Sciatic nerve (tissue), 2 donors: ENCODE measurements around the gene CYSRT1. TPM values are rescaled to one million over a fixed set of nuclear protein-coding genes. Genes with fewer than 3 reads are reported as not detected.
"Not testable (repeated sequence)": the region's sequence is repeated elsewhere in the genome, so short reads cannot be mapped to it uniquely, and the experiment has no call there.

ENCODE experiments used
- ATAC-seq: fragments of 200-7000 bp; cut with Tn5 transposase; one replicate; pipeline ENCODE4 v1.9.1; 2020; ENCODE audit warnings: mild to moderate bottlenecking, moderate library complexity
- DNase-seq: peaks from one replicate; pipeline ENCODE4 v3.0.0-alpha.2; 2020; ENCODE audit warnings: low spot score
- intact Hi-C: fragments of 100-400 bp; cut with DNase I; formaldehyde crosslinking; loops from one replicate; pipeline ENCODE4 v1.14.2; 2022
- total RNA-seq: library from RNA; stranded (reverse); fragmentation: NEBNext Ultra II Directional; extraction: Animal tissue kit (Norgen Biotek cat#: 25700); gene quantifications from one replicate; pipeline ENCODE4 v1.2.1, GENCODE V29; 2021
- donor health status: DM: no; HTN: no; CAD: no.
- donor health status: DM: no; HTN: no; CAD: no.

Gene CYSRT1
- total RNA-seq, 1 donor from 2014 or later: not detected

DNA sequence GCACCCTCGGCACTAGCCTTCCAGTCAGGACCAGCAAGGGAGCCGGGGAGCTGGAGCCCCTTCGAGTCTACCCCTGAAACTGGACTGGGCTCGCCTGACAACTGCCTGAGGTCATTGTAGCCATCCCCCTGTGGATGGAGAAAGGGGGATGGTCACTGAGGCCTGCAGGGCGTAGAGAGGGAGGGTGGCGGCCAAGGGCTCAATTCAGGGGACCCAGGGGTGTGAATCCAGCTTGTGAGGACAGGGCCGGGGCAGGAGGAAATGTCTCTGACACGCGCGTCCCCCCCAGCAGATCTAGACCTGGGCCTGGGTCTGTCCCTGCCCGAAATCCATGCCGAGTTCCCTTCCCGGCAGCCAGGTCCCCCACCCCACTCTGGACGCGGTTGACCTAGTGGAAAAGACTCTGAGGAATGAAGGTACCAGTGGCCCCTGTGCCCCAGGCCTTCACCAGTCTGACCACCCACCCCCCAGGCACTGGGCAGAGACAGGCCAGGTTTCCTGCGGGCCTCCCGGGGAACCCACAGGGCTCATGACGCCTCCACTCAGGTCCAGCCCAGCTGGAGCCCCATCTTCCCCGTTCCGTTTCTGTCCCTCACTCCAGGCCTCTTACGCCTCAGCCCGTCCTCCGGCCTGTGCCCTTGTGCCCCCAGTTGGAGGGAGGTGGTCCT, 6.5 kb downstream of the CYSRT1 start:
- no peak for ATAC-seq
- intact Hi-C loops: loop anchor here (5.0 to 10.0 kb wide), 2 partner anchors 47 to 109 kb away; partner anchors contain the start of genes ANAPC2 and SSNA1
- no peak for DNase-seq

DNA sequence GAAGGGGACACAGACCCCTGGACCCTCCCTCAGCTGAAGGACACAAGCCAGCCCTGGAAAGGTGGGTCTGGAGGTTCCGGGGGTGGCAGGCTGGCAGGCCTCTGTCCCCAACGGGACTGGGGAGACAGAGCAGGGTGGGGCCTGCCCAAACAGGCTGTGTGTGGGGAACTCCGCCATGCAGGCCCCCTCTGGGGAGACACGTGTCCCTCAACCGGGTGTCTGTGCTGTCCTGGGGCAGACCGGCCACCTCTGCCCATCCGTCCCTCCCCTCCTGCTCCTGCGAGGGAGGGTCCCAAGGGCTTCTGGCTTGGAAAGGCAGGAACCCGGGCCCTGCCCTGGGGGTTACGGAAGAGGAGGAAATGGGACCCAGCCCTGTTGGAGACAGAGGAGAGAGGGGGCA, 7.1 kb downstream of the CYSRT1 start:
- intact Hi-C loops: loop anchor here (5.0 to 10.0 kb wide), 2 partner anchors 47 to 110 kb away; partner anchors contain the start of genes ANAPC2 and SSNA1
- DNase-seq (no peak), ATAC-seq (no peak)

DNA sequence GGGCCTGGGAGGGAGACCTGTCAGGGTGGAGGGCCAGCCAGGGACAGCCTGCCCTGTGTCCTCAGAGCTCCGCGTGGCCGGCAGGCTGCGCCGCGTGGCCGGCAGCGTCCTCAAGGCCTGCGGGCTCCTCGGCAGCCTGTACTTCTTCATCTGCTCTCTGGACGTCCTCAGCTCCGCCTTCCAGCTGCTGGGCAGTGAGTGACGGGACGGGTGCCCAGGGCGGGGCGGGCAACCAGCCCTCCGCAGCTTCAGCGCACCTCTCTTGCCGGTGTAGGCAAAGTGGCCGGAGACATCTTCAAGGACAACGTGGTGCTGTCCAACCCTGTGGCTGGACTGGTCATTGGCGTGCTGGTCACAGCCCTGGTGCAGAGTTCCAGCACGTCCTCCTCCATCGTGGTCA, 7.5 kb downstream of the CYSRT1 start:
- no peak for DNase-seq
- ATAC-seq: no peak
- intact Hi-C loops: loop anchor here (5.0 to 10.0 kb wide), 2 partner anchors 48 to 110 kb away; partner anchors contain the start of genes ANAPC2 and SSNA1

DNA sequence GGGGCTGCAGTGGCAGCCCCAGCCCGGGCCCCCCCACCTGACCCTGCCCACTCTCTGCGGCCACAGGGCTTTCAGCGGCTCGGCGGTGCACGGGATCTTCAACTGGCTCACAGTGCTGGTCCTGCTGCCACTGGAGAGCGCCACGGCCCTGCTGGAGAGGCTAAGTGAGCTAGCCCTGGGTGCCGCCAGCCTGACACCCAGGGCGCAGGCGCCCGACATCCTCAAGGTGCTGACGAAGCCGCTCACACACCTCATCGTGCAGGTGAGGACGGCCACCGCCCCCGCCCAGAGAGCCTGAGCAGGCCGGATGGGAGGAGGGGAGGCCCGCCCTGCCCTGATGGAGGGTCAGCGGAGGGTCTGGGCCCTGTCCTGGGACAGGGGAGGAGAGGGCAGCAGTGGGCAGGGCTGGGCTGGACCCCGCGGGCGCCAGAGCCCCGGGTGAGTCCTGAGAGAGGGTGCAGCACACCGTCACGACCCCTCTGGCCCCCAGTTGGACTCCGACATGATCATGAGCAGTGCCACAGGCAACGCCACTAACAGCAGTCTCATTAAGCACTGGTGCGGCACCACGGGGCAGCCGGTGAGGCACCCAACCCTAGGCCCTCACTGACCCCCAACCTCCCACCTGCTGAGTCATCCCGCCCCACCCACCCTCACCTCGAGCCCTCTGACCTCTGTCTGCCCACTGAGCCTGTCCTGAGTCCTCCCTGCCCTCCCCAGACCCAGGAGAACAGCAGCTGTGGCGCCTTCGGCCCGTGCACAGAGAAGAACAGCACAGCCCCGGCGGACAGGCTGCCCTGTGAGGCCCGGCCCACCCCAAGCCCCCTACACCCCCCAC, 8.4 kb downstream of the CYSRT1 start:
- DNase-seq (no peak), ATAC-seq (no peak)
- intact Hi-C loops: loop anchor here (5.0 to 10.0 kb wide), 2 partner anchors 49 to 111 kb away; partner anchors contain the start of genes ANAPC2 and SSNA1

DNA sequence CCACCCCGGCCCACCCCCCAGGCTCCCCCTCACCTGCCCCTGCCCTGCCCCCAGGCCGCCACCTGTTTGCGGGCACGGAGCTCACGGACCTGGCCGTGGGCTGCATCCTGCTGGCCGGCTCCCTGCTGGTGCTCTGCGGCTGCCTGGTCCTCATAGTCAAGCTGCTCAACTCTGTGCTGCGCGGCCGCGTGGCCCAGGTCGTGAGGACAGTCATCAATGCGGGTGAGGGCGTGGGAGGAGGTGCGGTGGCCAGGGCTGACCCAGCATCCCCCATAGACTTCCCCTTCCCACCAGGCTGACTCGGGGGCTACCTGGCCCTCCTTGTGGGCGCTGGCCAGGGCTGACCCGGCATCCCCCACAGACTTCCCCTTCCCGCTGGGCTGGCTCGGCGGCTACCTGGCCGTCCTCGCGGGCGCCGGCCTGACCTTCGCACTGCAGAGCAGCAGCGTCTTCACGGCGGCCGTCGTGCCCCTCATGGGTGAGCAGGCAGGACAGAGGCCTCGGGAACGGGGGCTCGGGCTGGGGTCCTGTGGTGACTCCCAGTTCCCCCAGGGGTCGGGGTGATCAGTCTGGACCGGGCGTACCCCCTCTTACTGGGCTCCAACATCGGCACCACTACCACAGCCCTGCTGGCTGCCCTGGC, 9.2 kb downstream of the CYSRT1 start:
- intact Hi-C loops: loop anchor here (5.0 to 10.0 kb wide), 2 partner anchors 49 to 112 kb away; partner anchors contain the start of genes ANAPC2 and SSNA1
- DNase-seq: no peak
- no peak for ATAC-seq

DNA sequence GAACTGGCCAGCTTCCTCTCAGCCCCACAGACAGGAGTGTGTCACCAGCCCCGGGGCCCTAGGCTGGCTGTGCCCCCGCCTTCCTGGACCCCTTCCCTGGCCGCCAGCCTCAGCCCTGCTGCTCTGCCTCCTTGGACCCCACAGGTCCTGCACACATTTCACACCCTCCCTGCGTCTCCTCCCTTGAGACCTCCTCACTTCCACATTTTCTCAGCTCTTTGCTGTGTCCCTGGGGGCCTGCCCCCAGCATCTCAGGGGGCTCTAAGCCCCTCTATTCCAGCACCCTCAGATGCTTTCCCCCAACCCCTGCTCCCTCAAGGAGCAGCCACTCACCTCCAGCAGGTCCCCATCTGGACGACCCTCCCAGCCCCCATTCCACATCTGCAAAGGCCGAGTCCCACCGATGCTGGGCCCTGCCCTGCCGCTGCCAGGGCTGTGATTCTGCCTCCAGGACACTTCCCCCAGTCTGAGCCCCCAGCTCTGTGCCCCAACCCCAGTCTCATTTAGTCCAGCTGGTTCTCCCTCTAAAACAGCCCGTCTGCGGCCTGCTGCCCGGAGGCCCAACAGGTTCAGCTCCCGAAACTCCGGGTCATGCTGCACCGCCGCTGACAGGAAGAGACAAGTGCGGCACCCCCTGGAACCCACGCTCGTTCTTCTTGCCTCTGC, 9.9 kb downstream of the CYSRT1 start:
- DNase-seq (no peak), ATAC-seq (no peak)
- intact Hi-C loops: loop anchor here (5.0 to 10.0 kb wide), 2 partner anchors 50 to 113 kb away; partner anchors contain the start of genes ANAPC2 and SSNA1

DNA sequence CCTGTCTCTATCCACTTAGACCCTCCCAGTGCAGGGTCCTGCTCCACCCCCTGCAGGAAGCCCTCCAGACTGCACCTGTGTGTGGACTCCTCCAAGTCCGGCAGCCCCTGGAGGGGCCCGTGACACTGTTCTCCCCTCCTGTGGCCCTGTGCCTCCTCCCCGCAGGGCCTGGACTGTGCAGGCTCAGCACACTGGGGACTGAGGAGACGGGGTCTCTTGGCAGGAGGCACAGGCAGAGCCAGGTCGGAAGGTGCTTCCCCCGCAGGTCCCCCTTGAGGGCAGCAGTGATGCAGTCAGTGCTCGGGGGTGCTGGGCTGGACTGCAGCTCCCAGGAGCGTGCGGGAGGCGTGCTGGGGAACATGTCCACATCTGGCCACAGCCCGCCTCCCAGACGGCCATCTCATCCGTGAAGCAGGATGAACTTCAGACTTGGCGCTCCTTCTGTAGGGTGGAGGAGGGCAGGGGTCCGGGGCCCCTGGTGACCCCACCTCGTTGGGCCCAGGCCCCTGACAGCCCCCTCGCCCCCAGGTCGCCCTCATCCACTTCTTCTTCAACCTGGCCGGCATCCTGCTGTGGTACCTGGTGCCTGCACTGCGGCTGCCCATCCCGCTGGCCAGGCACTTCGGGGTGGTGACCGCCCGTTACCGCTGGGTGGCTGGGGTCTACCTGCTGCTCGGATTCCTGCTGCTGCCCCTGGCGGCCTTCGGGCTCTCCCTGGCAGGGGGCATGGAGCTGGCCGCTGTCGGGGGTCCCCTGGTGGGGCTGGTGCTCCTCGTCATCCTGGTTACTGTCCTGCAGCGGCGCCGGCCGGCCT, 10.7 kb downstream of the CYSRT1 start:
- intact Hi-C loops: loop anchor here (10.0 kb wide), 1 partner anchor 51 kb away; the partner anchor contains the start of genes ANAPC2 and SSNA1
- ATAC-seq (no peak), DNase-seq (no peak)

DNA sequence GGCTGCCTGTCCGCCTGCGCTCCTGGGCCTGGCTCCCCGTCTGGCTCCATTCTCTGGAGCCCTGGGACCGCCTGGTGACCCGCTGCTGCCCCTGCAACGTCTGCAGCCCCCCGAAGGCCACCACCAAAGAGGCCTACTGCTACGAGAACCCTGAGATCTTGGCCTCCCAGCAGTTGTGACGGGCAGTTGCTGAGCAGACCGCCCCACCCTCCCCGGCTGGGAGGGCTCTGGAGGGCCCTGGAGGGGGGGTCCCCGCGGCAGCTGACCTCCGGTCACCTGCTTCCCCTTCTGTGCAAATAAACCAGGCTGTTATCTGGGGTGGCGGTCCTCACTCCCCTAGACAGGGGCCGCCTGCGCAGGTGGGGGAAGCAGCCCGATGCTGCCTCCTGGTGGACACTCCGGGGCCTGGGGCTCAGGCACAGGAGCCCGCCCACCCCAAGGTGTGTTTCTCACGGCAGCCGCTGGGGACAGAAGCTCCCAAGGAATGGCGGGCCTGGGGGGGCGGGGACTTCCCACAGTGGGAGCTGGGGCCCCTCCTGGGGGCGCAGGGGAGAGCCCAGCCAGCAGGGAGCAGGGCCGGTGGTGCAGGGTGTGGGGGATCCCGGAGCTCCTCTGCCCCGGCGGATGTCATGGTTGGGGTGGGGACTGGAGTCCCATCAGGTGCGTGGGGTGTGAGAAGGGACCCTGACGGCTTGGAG, 11.4 kb downstream of the CYSRT1 start:
- ATAC-seq (peak; percentile 33), DNase-seq (peak; percentile 87)
- intact Hi-C loops: loop anchor here (10.0 kb wide), 1 partner anchor 52 kb away; the partner anchor contains the start of genes ANAPC2 and SSNA1

DNA sequence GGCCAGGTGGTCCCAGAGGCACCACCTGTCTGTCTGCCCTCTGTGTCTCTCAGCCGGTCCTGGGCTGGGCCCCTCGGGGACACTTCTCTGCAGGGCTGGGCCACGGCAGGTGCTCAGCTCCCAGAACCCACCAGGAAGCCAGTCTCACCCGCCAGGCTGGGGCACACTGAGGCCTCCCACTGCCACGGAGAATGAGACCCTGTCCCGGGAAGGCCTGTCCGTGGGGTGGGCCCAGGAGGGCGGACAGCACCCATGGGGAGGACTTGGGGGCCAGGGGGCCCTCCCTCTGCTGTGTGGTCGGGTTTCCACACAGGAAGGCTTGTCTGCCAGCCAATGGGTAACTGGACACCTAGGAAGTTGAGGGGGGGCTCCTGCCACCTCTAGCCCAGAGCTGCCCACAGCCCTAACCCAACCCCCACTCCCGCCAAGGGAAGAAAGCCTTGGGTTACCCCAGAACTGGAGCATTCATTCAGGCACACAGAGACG, 12.0 kb downstream of the CYSRT1 start:
- ATAC-seq: no peak
- intact Hi-C loops: loop anchor here (10.0 kb wide), 1 partner anchor 52 kb away; the partner anchor contains the start of genes ANAPC2 and SSNA1
- no peak for DNase-seq

DNA sequence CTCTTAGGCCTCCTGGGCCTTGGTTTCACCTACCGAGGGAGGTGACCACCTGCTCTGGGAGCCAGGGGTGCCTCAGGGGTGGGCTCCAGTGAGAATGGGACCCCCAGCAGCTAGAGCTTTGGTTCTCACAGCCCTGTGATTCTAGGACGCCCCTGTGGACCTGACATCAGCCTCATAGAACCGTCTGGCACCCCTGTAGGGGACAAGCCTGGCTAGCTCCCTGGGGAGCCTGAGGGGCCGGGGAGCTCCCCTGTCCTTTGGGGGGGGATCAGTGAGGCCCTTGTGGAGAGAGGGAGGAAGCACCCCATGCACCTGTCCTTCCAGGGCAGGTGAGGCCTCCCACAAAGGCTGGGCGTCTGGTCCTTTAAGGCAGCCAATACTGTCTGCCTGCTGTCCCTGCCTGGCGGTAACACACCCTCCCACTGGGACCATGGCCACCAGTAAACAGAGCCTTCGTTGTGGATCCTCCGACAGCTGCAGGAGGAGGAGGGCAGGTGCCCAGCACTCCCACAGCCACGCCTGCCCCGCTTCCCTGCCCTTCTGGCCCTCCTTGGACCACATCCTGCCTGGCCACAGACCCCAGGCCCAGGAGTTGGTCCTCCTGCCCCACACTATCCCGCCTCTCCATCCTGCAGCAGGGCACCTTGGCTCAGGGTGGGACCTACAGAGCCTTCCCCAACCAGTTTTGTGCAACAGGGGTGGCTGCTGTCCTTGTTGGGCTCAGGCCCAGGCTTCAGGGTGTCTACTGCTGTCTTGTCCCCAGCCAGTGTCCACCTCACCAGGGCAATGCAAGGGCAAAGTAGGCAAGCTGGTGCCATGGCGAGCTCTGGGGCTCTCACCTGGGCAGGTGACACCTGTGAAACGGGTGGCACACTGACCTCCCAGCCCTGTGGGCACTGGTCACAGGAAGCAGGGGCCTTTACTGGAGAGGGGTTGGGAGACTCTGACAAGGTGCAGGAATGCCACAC, 13.1 kb downstream of the CYSRT1 start:
- no peak for ATAC-seq
- intact Hi-C loops: loop anchor here (10.0 kb wide), 1 partner anchor 53 kb away; the partner anchor contains the start of genes ANAPC2 and SSNA1
- DNase-seq: no peak

DNA sequence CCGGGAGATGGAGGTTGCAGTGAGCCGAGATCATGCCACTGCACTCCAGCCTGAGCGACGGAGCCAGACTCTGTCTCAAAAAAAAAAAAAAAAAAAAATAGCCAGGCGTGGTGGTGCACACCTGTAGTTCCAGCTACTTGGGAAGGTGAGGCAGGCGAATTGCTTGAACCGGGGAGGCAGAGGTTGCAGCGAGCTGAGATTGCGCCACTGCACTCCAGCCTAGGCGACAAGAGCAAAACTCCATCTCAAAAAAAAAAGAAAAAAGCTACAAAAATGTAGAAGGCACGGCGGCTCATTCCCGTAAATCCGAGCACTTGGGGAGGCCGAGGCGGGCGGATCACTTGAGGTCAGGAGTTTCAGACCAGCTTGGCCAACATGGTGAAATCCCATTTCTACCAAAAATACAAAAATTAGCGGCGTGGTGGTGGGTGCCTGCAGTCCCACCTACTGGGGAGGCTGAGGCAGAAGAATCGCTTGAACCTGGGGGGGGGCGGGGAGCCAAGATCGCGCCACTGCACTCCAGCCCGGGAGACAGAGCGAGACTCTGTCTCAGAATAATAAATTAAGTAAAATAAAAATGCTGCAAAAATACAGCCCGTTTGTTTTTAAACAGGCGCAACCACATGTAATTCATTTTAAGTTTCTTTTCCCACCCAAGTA, 14.7 kb downstream of the CYSRT1 start:
- not testable (repeated sequence) for DNase-seq, ATAC-seq
- intact Hi-C loops: loop anchor here (10.0 kb wide), 1 partner anchor 55 kb away; the partner anchor contains the start of genes ANAPC2 and SSNA1

DNA sequence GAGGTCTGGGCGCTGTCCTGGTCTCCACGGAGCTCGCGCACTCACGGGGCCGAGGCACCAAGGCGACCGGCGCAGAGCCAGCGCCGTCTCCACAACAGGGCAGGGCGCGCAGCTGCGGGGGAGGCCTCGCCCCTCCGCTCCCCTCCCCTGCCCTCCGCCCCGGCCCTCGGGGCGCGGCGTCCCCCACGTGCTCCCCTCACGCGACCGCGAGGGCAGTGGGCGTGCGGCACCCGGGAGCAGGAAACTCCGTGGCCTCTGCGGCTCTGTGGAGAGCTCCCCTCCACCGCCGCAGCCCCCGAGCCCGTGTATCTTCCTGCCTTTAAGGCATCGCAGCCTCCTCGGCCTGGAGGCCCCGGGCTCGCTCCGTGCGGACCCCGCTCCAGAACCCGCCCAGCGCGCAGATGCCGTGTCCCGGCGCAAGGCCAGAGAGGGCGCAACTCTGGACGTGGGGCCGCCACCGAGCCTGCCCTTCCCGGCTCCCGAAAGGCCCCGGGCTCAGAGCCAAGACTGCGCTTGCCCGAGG, 15.4 kb downstream of the CYSRT1 start:
- intact Hi-C loops: no loop called here
- ATAC-seq (peak; percentile 40), DNase-seq (no peak)

DNA sequence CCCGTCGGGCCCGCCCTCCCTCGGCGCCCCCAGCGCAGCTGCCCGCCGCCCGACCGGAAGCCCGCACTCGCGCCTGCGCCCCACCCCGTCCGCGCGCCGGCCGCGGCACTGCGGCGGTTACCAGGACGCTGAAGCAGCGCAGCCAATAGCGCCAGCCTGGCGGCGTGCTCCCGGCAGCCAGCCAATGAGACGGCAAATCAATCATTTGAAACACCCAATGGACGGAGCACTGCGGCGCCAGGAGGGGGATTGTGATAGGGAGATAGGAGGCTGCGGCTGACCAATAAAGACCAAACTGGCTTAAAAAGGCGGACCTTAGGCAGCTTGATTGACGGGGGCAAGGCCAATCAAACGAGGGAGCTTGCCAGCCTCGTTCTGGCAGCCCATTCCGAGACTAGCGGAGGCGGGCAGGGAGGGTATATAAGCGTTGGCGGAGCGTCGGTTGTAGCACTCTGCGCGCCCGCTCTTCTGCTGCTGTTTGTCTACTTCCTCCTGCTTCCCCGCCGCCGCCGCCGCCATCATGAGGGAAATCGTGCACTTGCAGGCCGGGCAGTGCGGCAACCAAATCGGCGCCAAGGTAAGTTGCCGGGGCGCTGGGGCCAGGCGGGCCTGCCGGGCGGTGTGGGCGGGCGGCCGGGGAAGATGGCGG, 16.0 kb downstream of the CYSRT1 start, which contains the start of gene TUBB4B:
TUBB4B (plus strand) TSS at position 447 of the 649 bp plus-strand sequence; CDS start at position 521, 74 bp downstream.
- DNase-seq (peak; percentile 99), ATAC-seq (peak; percentile 96)
- intact Hi-C loops: no loop called here

DNA sequence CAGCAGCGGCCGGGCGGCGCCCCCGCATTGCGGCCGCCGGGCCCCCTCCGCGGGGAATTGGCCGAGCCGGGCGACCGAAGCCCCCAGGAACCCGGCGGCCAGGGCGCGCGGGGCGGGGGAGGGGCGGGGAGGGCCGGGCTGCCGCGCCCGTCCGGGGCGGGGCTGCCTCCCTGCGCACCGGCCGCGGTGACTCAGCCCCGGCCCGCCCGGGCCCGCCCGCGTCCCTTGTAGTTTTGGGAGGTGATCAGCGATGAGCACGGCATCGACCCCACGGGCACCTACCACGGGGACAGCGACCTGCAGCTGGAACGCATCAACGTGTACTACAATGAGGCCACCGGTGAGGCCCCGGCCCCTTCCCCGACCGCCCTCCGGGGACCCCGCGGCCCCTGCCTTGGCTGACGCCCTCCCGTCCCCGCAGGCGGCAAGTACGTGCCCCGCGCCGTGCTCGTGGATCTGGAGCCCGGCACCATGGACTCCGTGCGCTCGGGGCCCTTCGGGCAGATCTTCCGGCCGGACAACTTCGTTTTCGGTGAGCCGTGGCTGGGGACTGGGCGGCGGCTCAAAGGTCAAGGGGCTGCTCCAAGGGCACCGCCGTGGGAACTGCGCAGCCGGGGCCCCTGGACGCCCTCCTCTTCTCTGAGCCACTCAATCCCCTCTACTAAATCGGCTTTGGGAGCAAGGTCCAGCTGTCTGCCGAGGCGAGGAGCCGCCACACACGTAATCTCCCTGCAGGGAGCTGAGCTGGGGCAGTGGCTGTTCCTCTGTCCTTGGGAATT, 16.7 kb downstream of the CYSRT1 start:
- intact Hi-C loops: no loop called here
- ATAC-seq (no peak), DNase-seq (peak; percentile 82)
